Measurements from ENCODE around the gene PREP. TPM values are rescaled to one million over a fixed set of nuclear protein-coding genes. Genes with fewer than 3 reads are reported as not detected.
"Not testable (repeated sequence)": the region's sequence is repeated elsewhere in the genome, so short reads cannot be mapped to it uniquely, and the experiment has no call there.

Gene PREP
- total RNA-seq, 1 donor from 2014 or later: 18.7 TPM

DNA sequence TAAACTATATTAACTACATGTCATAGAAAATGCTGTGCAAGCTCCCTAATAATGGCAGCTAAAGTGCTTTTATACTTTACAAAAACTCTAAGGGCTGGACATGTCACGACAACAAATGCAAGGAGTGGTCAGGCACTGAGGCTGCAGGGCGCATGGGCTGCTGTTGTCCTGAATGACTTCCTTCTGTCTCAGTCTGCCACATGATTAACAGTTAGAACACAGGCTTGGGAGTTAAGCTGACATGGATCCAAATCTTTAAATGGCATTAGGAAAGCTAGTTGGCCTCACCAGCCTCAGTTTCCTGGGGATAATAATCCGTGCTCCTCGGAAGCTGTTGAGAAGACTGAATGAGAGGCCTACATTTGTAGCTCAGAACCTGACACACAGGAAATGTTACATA is 57.4 kb downstream of the PREP start:
- no peak for DNase-seq (ENCODE audit: low read depth in 2 of 2)

DNA sequence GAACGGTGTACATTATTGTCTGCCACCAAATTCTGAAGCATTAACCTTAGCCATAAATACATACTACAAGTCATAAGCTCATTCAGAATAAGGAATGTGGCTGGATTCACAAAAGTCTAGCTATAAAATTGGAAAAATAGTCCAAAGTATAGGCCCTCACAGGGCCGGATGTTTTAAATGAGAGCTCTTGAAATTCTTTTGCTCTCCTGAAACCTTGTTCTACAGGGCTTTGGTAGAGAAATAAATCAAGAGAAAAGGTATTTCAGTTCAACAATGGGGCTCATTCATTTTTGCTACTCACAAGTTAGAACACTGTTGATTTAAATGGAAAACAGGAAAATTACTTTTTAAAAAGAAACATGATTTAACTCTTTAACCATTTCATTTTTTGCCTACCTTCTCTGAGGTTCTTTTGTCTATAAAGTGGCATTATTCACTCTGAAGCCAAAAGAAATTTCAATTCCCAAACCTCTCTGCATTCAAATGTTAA is 58.0 kb downstream of the PREP start:
- no peak for DNase-seq (ENCODE audit: low read depth in 2 of 2)

- DNase-seq (ENCODE audit: low read depth in 2 of 2): not testable (repeated sequence)
Observed at GRCh38 chr6:105338350-105338983, 64.4 kb downstream of the PREP start.

DNA sequence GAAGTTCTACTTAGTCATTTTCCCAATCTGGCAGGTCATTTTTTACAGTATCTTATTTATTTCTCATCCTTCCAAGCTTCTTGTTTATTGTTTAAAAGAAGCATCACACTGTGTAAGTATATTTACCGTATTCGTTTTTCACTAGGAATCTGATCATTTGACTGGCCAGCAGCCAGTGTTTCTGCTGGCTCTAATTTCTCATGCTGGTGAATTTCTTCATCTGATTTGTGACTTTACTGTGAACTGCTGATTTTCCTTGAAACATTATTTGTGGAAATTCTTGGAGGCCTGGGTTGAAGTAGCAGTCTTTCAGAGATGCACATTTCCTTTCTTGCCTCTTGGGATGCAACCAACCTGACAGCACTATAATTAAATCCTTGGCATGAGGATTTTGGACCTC is 65.9 kb downstream of the PREP start:
- DNase-seq (ENCODE audit: low read depth in 2 of 2): no peak

GRCh38 chr6:105332576-105332975 is 70.3 kb downstream of the PREP start:
- no peak for DNase-seq (ENCODE audit: low read depth in 2 of 2)

- DNase-seq (ENCODE audit: low read depth in 2 of 2): no peak
Observed at GRCh38 chr6:105331927-105332326, 71.0 kb downstream of the PREP start.

DNA sequence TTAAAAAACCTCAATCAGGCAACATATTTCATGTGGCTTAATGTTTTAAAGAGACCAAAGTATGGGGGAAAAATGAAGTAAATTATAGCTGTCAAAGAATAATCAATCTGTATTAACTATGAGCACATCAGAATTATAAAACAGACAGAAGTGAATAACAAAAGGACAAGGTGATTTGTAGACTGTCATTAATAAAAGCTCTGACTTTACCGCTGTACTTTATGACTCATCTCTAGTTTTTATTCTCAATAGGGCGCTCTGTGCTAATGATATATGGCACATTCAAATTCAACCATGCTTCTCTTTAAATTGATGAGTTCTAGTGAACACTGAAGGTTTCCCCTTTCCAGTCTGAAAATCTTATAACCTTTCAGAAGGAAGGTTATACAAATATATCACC is 72.0 kb downstream of the PREP start:
- DNase-seq (ENCODE audit: low read depth in 2 of 2): no peak

- DNase-seq (ENCODE audit: low read depth in 2 of 2): no peak
Observed at GRCh38 chr6:105330364-105330763, 72.5 kb downstream of the PREP start.

DNA sequence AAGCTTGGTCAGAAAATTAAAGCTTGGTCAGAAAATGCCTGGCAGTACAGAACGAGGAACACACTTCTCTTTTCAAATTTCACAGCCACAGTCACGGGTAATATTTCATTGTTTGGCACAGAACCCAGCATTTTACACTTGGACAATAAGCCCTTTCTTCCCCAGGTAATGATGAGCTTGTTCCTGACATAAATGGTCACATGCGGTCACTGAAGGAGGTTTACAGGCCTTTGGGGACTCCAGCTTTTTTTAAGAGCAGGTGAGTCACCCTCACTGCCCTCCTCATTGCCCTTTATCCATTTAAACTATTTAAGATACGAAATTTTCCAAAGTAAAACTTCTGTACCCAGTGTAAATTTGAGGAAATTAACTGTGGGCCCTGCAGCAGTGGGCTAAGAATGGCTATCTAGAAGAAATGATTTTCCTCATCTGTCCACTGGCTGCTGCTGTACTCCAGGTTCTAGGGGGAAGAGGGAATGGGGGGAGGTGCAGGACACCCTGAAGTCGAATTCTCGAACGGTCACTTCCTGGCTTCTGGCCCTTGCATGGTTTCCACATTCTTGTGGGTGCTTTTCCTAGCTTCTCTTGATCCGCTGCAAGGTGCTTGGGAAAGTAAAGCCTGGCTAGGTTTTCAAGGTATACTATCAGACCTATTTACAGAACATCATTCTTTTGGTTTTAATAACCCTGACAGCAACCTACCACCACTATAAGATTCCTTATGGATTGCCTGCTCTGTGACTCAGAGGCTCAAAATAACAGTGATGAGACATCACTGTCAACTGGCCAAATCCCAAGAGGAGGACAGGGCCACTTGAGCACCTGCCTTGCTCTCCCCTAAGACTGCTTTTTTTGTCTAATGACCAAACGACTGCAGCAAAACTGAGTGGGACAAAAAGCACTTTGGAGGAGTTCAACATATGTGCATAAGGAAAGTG is 75.8 kb downstream of the PREP start:
- DNase-seq (ENCODE audit: low read depth in 2 of 2): peak in 1 of 2 donors; percentile 37

DNA sequence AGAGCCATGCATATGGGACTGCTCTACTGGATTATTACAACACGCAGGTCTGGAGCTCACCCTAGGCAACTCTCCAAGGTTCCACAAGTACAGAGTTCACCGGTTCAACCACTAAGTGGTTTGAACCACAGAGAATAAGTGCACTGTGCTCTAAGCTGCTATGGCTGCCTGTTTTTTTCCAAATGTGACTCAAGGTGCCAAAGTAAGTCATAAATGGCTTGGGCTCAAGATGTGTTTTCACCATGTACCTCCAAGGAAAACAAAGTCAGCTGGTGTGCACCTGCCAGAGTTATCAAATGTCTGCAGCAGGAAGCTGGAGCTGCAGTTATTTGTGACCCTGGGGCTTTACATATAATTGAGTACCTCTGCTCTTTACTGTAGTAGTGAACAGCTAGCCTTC is 76.7 kb downstream of the PREP start:
- DNase-seq (ENCODE audit: low read depth in 2 of 2): no peak

GRCh38 chr6:105324386-105324950 is 78.4 kb downstream of the PREP start:
- DNase-seq (ENCODE audit: low read depth in 2 of 2): peak in 1 of 2 donors; percentile 26

- DNase-seq (ENCODE audit: low read depth in 2 of 2): no peak
Observed at GRCh38 chr6:105322499-105323225, 80.2 kb downstream of the PREP start.

DNA sequence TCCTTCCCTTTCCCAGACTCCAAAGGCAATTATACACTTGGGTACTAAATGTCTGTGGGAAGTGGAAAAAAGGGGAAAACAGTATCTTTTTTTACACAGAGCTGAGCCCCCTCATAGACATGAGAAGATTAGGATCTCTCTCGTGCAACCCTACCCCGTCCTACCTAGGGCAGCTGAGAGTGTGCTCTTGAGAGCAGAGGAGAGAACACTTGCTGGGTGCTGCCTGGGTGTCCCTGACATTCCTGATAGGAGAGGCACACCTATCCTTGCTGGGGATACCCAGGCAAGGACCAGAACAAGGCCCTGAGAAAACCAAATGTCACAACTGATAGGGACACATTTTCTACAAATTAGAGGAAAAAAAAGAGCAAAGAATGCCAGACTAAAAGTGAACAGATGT is 81.2 kb downstream of the PREP start:
- DNase-seq (ENCODE audit: low read depth in 2 of 2): no peak

GRCh38 chr6:105321207-105321606 is 81.7 kb downstream of the PREP start:
- no peak for DNase-seq (ENCODE audit: low read depth in 2 of 2)

GRCh38 chr6:105320765-105321164 is 82.1 kb downstream of the PREP start:
- DNase-seq (ENCODE audit: low read depth in 2 of 2): no peak

DNA sequence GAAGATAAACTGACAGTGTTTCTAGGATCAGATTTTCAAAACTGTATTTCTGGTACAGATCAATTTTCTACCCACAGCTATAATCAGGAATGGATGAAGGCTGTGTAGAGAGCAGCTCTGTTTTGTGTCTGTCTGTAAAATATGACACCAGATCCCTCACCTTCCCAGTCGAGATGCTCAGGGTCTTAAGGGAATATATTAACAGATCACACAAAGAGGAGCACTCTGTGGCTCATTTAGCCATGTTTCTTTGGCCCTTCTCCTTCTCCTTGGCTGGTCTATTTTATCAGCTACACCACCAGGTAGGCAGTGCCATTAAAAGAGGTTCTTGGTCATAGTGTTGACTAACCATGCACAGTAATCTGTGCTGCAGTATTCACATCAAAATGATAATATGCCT is 82.6 kb downstream of the PREP start:
- DNase-seq (ENCODE audit: low read depth in 2 of 2): no peak

- DNase-seq (ENCODE audit: low read depth in 2 of 2): no peak
Observed at GRCh38 chr6:105319331-105319730, 83.6 kb downstream of the PREP start.

GRCh38 chr6:105318660-105319059 is 84.2 kb downstream of the PREP start:
- DNase-seq (ENCODE audit: low read depth in 2 of 2): peak in 1 of 2 donors; percentile 64

- DNase-seq (ENCODE audit: low read depth in 2 of 2): peak; percentile 16 to 41
Observed at GRCh38 chr6:105317607-105318533, 85.0 kb downstream of the PREP start.

DNA sequence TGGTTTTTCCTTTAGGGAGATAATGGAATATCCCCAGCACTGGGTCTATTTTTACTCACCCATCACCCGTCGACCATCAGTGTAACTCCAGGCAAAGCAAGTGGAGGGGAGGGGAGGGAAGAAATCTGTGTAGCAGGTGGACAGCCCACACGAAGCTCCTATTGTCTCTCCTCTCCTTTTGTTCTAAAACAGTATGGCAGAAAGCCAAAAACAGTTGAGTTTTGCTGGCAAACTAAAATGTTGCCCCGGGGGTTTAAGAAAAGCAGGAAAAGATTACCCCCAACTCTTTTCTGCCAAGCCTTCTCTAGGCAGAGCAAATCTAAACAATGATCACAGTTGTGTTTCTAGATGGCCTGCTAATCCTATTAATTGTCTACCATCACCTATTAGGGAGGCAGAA is 89.7 kb downstream of the PREP start:
- DNase-seq (ENCODE audit: low read depth in 2 of 2): peak in 1 of 2 donors; percentile 35

DNA sequence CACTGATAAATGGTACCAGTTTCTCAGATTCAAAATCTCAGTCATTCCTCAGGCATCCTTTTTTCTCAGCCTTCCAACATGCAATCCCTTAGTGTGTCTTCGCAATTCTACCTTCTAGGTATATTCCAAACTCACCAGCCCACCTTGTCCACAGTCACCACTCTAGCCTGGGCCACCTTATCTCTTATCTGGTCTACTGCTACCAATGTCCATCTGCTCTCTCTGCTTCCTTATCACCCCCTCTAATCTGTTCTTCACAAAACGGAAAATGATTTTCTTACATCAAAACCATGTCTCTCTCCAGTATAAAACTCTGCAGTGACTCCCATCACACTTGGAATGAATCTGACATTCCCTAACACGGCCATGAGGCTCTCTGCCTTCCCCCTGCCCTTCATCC is 91.9 kb downstream of the PREP start:
- no peak for DNase-seq (ENCODE audit: low read depth in 2 of 2)

Data from lung microvascular endothelial cell (primary cell).